ENCODE measurements around the gene TDP2. TPM values are rescaled to one million over a fixed set of nuclear protein-coding genes. Genes with fewer than 3 reads are reported as not detected.

TDP2 gene
- total RNA-seq, 1 experiment from 2014 or later: 33.6 TPM

DNA sequence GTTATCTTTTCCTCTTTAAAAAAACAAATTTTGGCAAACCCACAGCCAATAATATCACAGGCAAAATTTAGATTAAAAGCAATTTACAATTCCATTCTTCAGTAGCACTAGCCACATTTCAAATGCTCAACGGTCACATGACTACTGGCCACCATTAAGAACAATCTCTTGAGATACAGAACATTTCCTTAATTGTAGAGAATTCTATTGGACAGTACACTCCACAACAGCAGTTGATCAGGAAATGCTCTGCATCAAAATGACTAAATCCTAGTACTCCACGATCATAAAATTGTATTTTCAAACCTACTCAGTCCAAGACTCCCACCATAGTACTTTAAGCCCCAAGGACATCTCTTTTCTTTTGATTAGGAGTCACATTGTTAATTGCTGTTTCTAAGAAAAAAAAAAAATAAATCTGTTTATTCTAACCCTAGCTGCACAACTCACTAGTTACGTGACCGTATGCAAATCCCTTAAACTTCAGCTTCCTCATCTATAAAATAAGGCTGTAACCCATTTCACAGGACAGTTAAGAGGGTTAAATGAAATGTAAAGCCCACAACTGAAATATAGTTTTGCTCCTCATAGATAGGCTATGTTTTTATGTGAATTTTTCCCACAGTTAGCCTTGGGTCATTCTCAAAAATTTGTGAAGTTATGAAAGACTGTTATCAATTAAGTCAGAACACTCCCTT lies 42.5 kb upstream of the TDP2 start:
- ChIA-PET POLR2A (no interaction called here), CTCF (no interaction called here)
- H3K27ac ChIP-seq (ENCODE audit: low read length): no peak overlapping the region
- no peaks in the 10 kb centered on the region for H3K27me3 ChIP-seq (ENCODE audit: control insufficient read depth, insufficient read depth, low read length)
- DNase-seq (ENCODE audit: low read depth, low spot score) (no peak), ATAC-seq (no peak)
- BruUV-seq (replicated peaks): no TSS peak
- TF ChIP-seq POLR2AphosphoS5 (IDR thresholded peaks at IDR 0.05; ENCODE audit: low read depth, low read length): no peak
- no peak for TF ChIP-seq SIN3A (IDR thresholded peaks at IDR 0.05; ENCODE audit: borderline replicate concordance, insufficient read depth, low read depth, low read length)
- no peak for TF ChIP-seq TCF7L2 (IDR thresholded peaks at IDR 0.05; ENCODE audit: low read depth, low read length)
- TF ChIP-seq, protein P1, sequence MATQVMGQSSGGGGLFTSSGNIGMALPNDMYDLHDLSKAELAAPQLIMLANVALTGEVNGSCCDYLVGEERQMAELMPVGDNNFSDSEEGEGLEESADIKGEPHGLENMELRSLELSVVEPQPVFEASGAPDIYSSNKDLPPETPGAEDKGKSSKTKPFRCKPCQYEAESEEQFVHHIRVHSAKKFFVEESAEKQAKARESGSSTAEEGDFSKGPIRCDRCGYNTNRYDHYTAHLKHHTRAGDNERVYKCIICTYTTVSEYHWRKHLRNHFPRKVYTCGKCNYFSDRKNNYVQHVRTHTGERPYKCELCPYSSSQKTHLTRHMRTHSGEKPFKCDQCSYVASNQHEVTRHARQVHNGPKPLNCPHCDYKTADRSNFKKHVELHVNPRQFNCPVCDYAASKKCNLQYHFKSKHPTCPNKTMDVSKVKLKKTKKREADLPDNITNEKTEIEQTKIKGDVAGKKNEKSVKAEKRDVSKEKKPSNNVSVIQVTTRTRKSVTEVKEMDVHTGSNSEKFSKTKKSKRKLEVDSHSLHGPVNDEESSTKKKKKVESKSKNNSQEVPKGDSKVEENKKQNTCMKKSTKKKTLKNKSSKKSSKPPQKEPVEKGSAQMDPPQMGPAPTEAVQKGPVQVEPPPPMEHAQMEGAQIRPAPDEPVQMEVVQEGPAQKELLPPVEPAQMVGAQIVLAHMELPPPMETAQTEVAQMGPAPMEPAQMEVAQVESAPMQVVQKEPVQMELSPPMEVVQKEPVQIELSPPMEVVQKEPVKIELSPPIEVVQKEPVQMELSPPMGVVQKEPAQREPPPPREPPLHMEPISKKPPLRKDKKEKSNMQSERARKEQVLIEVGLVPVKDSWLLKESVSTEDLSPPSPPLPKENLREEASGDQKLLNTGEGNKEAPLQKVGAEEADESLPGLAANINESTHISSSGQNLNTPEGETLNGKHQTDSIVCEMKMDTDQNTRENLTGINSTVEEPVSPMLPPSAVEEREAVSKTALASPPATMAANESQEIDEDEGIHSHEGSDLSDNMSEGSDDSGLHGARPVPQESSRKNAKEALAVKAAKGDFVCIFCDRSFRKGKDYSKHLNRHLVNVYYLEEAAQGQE (IDR thresholded peaks at IDR 0.05; ENCODE audit: insufficient read depth in 1 of 2, low read depth in 2 of 2, low read length in 1 of 2): no peak
- TF ChIP-seq, protein P2, sequence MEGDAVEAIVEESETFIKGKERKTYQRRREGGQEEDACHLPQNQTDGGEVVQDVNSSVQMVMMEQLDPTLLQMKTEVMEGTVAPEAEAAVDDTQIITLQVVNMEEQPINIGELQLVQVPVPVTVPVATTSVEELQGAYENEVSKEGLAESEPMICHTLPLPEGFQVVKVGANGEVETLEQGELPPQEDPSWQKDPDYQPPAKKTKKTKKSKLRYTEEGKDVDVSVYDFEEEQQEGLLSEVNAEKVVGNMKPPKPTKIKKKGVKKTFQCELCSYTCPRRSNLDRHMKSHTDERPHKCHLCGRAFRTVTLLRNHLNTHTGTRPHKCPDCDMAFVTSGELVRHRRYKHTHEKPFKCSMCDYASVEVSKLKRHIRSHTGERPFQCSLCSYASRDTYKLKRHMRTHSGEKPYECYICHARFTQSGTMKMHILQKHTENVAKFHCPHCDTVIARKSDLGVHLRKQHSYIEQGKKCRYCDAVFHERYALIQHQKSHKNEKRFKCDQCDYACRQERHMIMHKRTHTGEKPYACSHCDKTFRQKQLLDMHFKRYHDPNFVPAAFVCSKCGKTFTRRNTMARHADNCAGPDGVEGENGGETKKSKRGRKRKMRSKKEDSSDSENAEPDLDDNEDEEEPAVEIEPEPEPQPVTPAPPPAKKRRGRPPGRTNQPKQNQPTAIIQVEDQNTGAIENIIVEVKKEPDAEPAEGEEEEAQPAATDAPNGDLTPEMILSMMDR (IDR thresholded peaks at IDR 0.05): no peak
- H3K4me1 ChIP-seq (ENCODE audit: control insufficient read depth, insufficient read depth, low read length): no peaks in the 10 kb centered on the region; the same call in 1 of the 2 replicates
- no peak overlapping the region for H3K4me3 ChIP-seq (ENCODE audit: low read depth in 2 of 2, low read length in 2 of 2)
- peaks cover 77% of the 10 kb centered on the region for H3K36me3 ChIP-seq (ENCODE audit: control insufficient read depth, insufficient read depth, low read length)
- intact Hi-C loops (cut with micrococcal nuclease; ENCODE audit: unreplicated experiment) (no loop called here), in situ Hi-C loops (cut with HindIII; ENCODE audit: low pct_unique_long_range_greater_than_20kb, low sequenced_read_pairs) (no loop called here)
- H3K9me3 ChIP-seq (ENCODE audit: control insufficient read depth, insufficient read depth, low read depth, low read length): no peaks in the 10 kb centered on the region

DNA sequence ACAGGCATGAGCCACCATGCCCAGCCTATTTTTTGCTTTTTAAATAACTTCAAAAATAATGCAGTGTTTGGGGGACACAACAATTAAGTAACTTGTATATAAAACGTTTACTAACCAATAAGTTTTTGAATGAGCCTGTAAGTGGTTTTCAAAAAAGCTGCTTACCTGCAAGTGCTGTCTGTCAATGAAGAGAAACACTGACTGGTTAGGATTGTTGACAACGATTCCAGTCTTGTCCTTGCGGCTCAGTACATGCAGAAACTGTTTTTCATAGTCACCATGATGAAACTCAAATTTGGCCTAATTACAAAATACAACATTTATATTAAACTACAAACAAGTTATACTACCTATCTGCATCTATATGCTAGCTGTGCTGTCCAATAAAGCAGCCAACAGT lies 41.9 kb upstream of the TDP2 start:
- no peak for DNase-seq (ENCODE audit: low read depth, low spot score)
- BruUV-seq (replicated peaks): no TSS peak
- TF ChIP-seq, protein P2 (IDR thresholded peaks at IDR 0.05): no peak
- TF ChIP-seq TCF7L2 (IDR thresholded peaks at IDR 0.05; ENCODE audit: low read depth, low read length) (no peak), POLR2AphosphoS5 (IDR thresholded peaks at IDR 0.05; ENCODE audit: low read depth, low read length) (no peak; the same call in 1 of the 2 replicates), SIN3A (IDR thresholded peaks at IDR 0.05; ENCODE audit: borderline replicate concordance, insufficient read depth, low read depth, low read length) (no peak)
- TF ChIP-seq, protein P1 (IDR thresholded peaks at IDR 0.05; ENCODE audit: insufficient read depth in 1 of 2, low read depth in 2 of 2, low read length in 1 of 2): no peak
- in situ Hi-C loops (cut with HindIII; ENCODE audit: low pct_unique_long_range_greater_than_20kb, low sequenced_read_pairs): no loop called here
- Histone ChIP-seq H3K9me3 (ENCODE audit: control insufficient read depth, insufficient read depth, low read depth, low read length) (no peaks in the 10 kb centered on the region), H3K27ac (ENCODE audit: low read length) (no peak overlapping the region), H3K4me1 (ENCODE audit: control insufficient read depth, insufficient read depth, low read length) (no peaks in the 10 kb centered on the region; the same call in 1 of the 2 replicates), H3K36me3 (ENCODE audit: control insufficient read depth, insufficient read depth, low read length) (peaks cover 77% of the 10 kb centered on the region), H3K4me3 (ENCODE audit: low read depth in 2 of 2, low read length in 2 of 2) (no peak overlapping the region), H3K27me3 (ENCODE audit: control insufficient read depth, insufficient read depth, low read length) (no peaks in the 10 kb centered on the region)
- CTCF ChIA-PET: no interaction called here
- ATAC-seq: no peak
- POLR2A ChIA-PET: no interaction called here
- intact Hi-C loops (cut with micrococcal nuclease; ENCODE audit: unreplicated experiment): no loop called here
